ENCODE data around the gene DNAH5.

DNAH5 gene

GRCh38 chr5:13740471-13740870 lies 204.0 kb downstream of the DNAH5 start:
- TF ChIP-seq POLR2A (IDR thresholded peaks at IDR 0.05; ENCODE audit: extremely low read depth, insufficient read length) = no peak
- no peak for TF ChIP-seq CTCF (IDR thresholded peaks at IDR 0.05; ENCODE audit: low read depth, low read length)
- no peak for TF ChIP-seq MYC (IDR thresholded peaks at IDR 0.05; ENCODE audit: low read depth, low read length)
- no peak for TF ChIP-seq MAX (IDR thresholded peaks at IDR 0.05; ENCODE audit: low read depth, low read length)
- DNase-seq (ENCODE audit: low read depth) = no peak
- no peak overlapping the region for H3K4me3 ChIP-seq (ENCODE audit: low read depth, low read length)

GRCh38 chr5:13739479-13739878 lies 205.0 kb downstream of the DNAH5 start:
- H3K4me3 ChIP-seq (ENCODE audit: low read depth, low read length) = no peak overlapping the region
- TF ChIP-seq MYC (IDR thresholded peaks at IDR 0.05; ENCODE audit: low read depth, low read length) = no peak
- TF ChIP-seq MAX (IDR thresholded peaks at IDR 0.05; ENCODE audit: low read depth, low read length) = no peak
- TF ChIP-seq POLR2A (IDR thresholded peaks at IDR 0.05; ENCODE audit: extremely low read depth, insufficient read length) = no peak
- TF ChIP-seq CTCF (IDR thresholded peaks at IDR 0.05; ENCODE audit: low read depth, low read length) = no peak
- no peak for DNase-seq (ENCODE audit: low read depth)

GRCh38 chr5:13735691-13736090 lies 208.8 kb downstream of the DNAH5 start:
- no peak overlapping the region for H3K4me3 ChIP-seq (ENCODE audit: low read depth, low read length)
- TF ChIP-seq CTCF (IDR thresholded peaks at IDR 0.05; ENCODE audit: low read depth, low read length) (no peak), POLR2A (IDR thresholded peaks at IDR 0.05; ENCODE audit: extremely low read depth, insufficient read length) (no peak)
- no peak for DNase-seq (ENCODE audit: low read depth)

- TF ChIP-seq MAX (IDR thresholded peaks at IDR 0.05; ENCODE audit: low read depth, low read length) (no peak), MYC (IDR thresholded peaks at IDR 0.05; ENCODE audit: low read depth, low read length) (no peak), CTCF (IDR thresholded peaks at IDR 0.05; ENCODE audit: low read depth, low read length) (no peak), POLR2A (IDR thresholded peaks at IDR 0.05; ENCODE audit: extremely low read depth, insufficient read length) (no peak)
- no peak overlapping the region for H3K4me3 ChIP-seq (ENCODE audit: low read depth, low read length)
- DNase-seq (ENCODE audit: low read depth) = no peak
Observed at GRCh38 chr5:13731121-13731628, 213.3 kb downstream of the DNAH5 start.

GRCh38 chr5:13708906-13709305 lies 235.6 kb downstream of the DNAH5 start:
- TF ChIP-seq CTCF (IDR thresholded peaks at IDR 0.05; ENCODE audit: low read depth, low read length) (no peak), MYC (IDR thresholded peaks at IDR 0.05; ENCODE audit: low read depth, low read length) (no peak), MAX (IDR thresholded peaks at IDR 0.05; ENCODE audit: low read depth, low read length) (no peak), POLR2A (IDR thresholded peaks at IDR 0.05; ENCODE audit: extremely low read depth, insufficient read length) (no peak)
- H3K4me3 ChIP-seq (ENCODE audit: low read depth, low read length) = no peak overlapping the region
- no peak for DNase-seq (ENCODE audit: low read depth)

- DNase-seq (ENCODE audit: low read depth) = no peak
Observed at GRCh38 chr5:13708432-13708831, 236.1 kb downstream of the DNAH5 start.

More at GRCh38 chr5:13708432-13708831, 236.1 kb downstream of the DNAH5 start:
- TF ChIP-seq MAX (IDR thresholded peaks at IDR 0.05; ENCODE audit: low read depth, low read length) = no peak
- TF ChIP-seq CTCF (IDR thresholded peaks at IDR 0.05; ENCODE audit: low read depth, low read length) = no peak
- TF ChIP-seq POLR2A (IDR thresholded peaks at IDR 0.05; ENCODE audit: extremely low read depth, insufficient read length) = no peak
- no peak for TF ChIP-seq MYC (IDR thresholded peaks at IDR 0.05; ENCODE audit: low read depth, low read length)
- no peak overlapping the region for H3K4me3 ChIP-seq (ENCODE audit: low read depth, low read length)

Data from NB4 (cell line).